Activated T-helper 1 cell treated with Interleukin-2 at 50 U/mL for 16 hours (primary cell): ENCODE results near the gene PRMT3.
"Not testable (repeated sequence)": the region's sequence is repeated elsewhere in the genome, so short reads cannot be mapped to it uniquely, and the experiment has no call there.

Experiments used
- DNase-seq: peaks from one replicate; pipeline ENCODE4 v3.0.0-alpha.2; 2020; ENCODE audit warnings: low read depth

PRMT3 gene

GRCh38 chr11:20374741-20375300 lies 12.7 kb upstream of the PRMT3 start:
- DNase-seq, result no peak

- DNase-seq, result no peak
These were observed 11.3 kb upstream of the PRMT3 start for GRCh38 chr11:20376162-20376730.

- DNase-seq, result not testable (repeated sequence)
These were observed 1.5 kb upstream of the PRMT3 start for GRCh38 chr11:20385996-20386395.

GRCh38 chr11:20388096-20389055 lies 860 bp downstream of the PRMT3 start:
- DNase-seq, result no peak

GRCh38 chr11:20397281-20397680 lies 9.8 kb downstream of the PRMT3 start:
- no peak for DNase-seq

- no peak for DNase-seq
These were observed 12.0 kb downstream of the PRMT3 start for GRCh38 chr11:20399498-20399897.

GRCh38 chr11:20403059-20403458 lies 15.5 kb downstream of the PRMT3 start:
- DNase-seq, result no peak

- no peak for DNase-seq
These were observed 19.0 kb downstream of the PRMT3 start for GRCh38 chr11:20406484-20406883.

GRCh38 chr11:20407344-20407743 lies 19.8 kb downstream of the PRMT3 start:
- DNase-seq, result no peak

GRCh38 chr11:20415432-20415831 lies 27.9 kb downstream of the PRMT3 start:
- DNase-seq, result no peak

- DNase-seq, result no peak
These were observed 30.3 kb downstream of the PRMT3 start for GRCh38 chr11:20417771-20418170.

GRCh38 chr11:20421946-20422345 lies 34.4 kb downstream of the PRMT3 start:
- DNase-seq, result no peak

GRCh38 chr11:20429216-20429615 lies 41.7 kb downstream of the PRMT3 start:
- no peak for DNase-seq

- DNase-seq, result no peak
These were observed 51.1 kb downstream of the PRMT3 start for GRCh38 chr11:20438637-20439036.

- no peak for DNase-seq
These were observed 56.1 kb downstream of the PRMT3 start for GRCh38 chr11:20443596-20443995.

- no peak for DNase-seq
These were observed 57.0 kb downstream of the PRMT3 start for GRCh38 chr11:20444535-20444934.

GRCh38 chr11:20448834-20449233 lies 61.3 kb downstream of the PRMT3 start:
- no peak for DNase-seq

- no peak for DNase-seq
These were observed 63.3 kb downstream of the PRMT3 start for GRCh38 chr11:20450829-20451228.

- no peak for DNase-seq
These were observed 64.1 kb downstream of the PRMT3 start for GRCh38 chr11:20451568-20451967.

GRCh38 chr11:20452585-20452984 lies 65.1 kb downstream of the PRMT3 start:
- DNase-seq, result no peak

- DNase-seq, result no peak
These were observed 66.3 kb downstream of the PRMT3 start for GRCh38 chr11:20453657-20454316.

- DNase-seq, result no peak
These were observed 69.7 kb downstream of the PRMT3 start for GRCh38 chr11:20457001-20457799.
